22Rv1 (cell line): ENCODE measurements around the gene LYST.

Source experiments
- H3K27ac ChIP-seq: fragments of 450-650 bp; 2 replicates; pipeline ENCODE4 v1.5.1; 2017
- CTCF ChIP-seq: fragments of 450-650 bp; IDR thresholded peaks from 2 replicates; pipeline ENCODE4 v1.5.1; 2017; ENCODE audit warnings: mild to moderate bottlenecking
- ZFX ChIP-seq: fragments of 450-650 bp; IDR thresholded peaks from 2 replicates; pipeline ENCODE4 v1.6.1; 2017; ENCODE audit warnings: antibody characterized with exemption, borderline replicate concordance

LYST gene

GRCh38 chr1:235637756-235638534 is 228.8 kb downstream of the LYST start:
- no peak overlapping the region for H3K27ac ChIP-seq
- TF ChIP-seq ZFX = no peak
- no peak for TF ChIP-seq CTCF

GRCh38 chr1:235635938-235636662 is 230.6 kb downstream of the LYST start:
- no peak overlapping the region for H3K27ac ChIP-seq

GRCh38 chr1:235632506-235633401 is 234.0 kb downstream of the LYST start:
- H3K27ac ChIP-seq = no peak overlapping the region
- TF ChIP-seq CTCF (no peak), ZFX (no peak)

More at GRCh38 chr1:235635938-235636662, 230.6 kb downstream of the LYST start:
- TF ChIP-seq CTCF (no peak), ZFX (no peak)

- TF ChIP-seq CTCF (no peak), ZFX (no peak)
- H3K27ac ChIP-seq = no peak overlapping the region
Measured at GRCh38 chr1:235631816-235632215, 234.9 kb downstream of the LYST start.

- H3K27ac ChIP-seq = no peak overlapping the region
- TF ChIP-seq CTCF (no peak), ZFX (no peak)
Measured at GRCh38 chr1:235628316-235629005, 238.2 kb downstream of the LYST start.

- no peak overlapping the region for H3K27ac ChIP-seq
- TF ChIP-seq CTCF (no peak), ZFX (no peak)
Measured at GRCh38 chr1:235625831-235626230, 240.9 kb downstream of the LYST start.
